Astrocyte (in vitro differentiated cells and primary cell): ENCODE data around the gene DNAJB6. TPM values are rescaled to one million over a fixed set of nuclear protein-coding genes. Genes with fewer than 3 reads are reported as not detected.

Experiments used
- DNase-seq: peaks from one replicate; pipeline ENCODE4 v3.0.0-alpha.2; 2010; ENCODE audit warnings: low read depth
- FAIRE-seq: peaks from 2 replicates; lab custom pipeline; 2011; peaks lifted over from hg19 to GRCh38; lab: Jason Lieb, UNC
- H2AFZ ChIP-seq: 2 replicates; pipeline ENCODE4 v1.6.0; 2012; ENCODE audit warnings: low read depth, low read length, inconsistent platforms
- H3K27ac ChIP-seq: 2 replicates; pipeline ENCODE4 v1.5.1; 2011; ENCODE audit warnings: low read depth, low read length, inconsistent platforms
- H3K27me3 ChIP-seq: 2 replicates; pipeline ENCODE4 v1.6.0; 2011; ENCODE audit warnings: low read length, inconsistent platforms; ENCODE audit not compliant: insufficient read depth
- H3K36me3 ChIP-seq: 2 replicates; pipeline ENCODE4 v1.5.1; 2011; ENCODE audit warnings: low read length, inconsistent platforms; ENCODE audit not compliant: insufficient read depth
- H3K4me1 ChIP-seq: 2 replicates; pipeline ENCODE4 v1.5.1; 2011; ENCODE audit warnings: low read length, inconsistent platforms; ENCODE audit not compliant: insufficient read depth
- H3K4me2 ChIP-seq: 2 replicates; pipeline ENCODE4 v1.6.0; 2012; ENCODE audit warnings: low read length, inconsistent platforms
- H3K4me3 ChIP-seq: 2 replicates; pipeline ENCODE4 v1.5.1; 2011; ENCODE audit warnings: low read depth, mild to moderate bottlenecking, low read length, inconsistent platforms; ENCODE audit not compliant: insufficient read depth
- H3K79me2 ChIP-seq: 2 replicates; pipeline ENCODE4 v1.6.0; 2012; ENCODE audit warnings: mild to moderate bottlenecking, low read length, inconsistent platforms; ENCODE audit not compliant: insufficient read depth
- H3K9ac ChIP-seq: 2 replicates; pipeline ENCODE4 v1.6.0; 2012; ENCODE audit warnings: mild to moderate bottlenecking, low read length, inconsistent platforms
- H3K9me3 ChIP-seq: 2 replicates; pipeline ENCODE4 v1.5.1; 2012; ENCODE audit warnings: low read depth, mild to moderate bottlenecking, low read length, inconsistent platforms; ENCODE audit not compliant: insufficient read depth
- H4K20me1 ChIP-seq: 2 replicates; pipeline ENCODE4 v1.6.0; 2012; ENCODE audit warnings: low read length, inconsistent platforms; ENCODE audit not compliant: insufficient read depth
- H3K27ac Mint-ChIP-seq: one replicate; pipeline ENCODE4 v1.8.0; 2021; ENCODE audit warnings: mild to moderate bottlenecking, mixed read lengths; ENCODE audit not compliant: unreplicated experiment
- H3K27me3 Mint-ChIP-seq: one replicate; pipeline ENCODE4 v1.8.0; 2021; ENCODE audit warnings: low read depth, mixed read lengths; ENCODE audit not compliant: unreplicated experiment
- H3K36me3 Mint-ChIP-seq: one replicate; pipeline ENCODE4 v1.8.0; 2021; ENCODE audit warnings: low read depth, mixed read lengths; ENCODE audit not compliant: unreplicated experiment
- H3K4me1 Mint-ChIP-seq: one replicate; pipeline ENCODE4 v1.8.0; 2021; ENCODE audit warnings: low read depth, mixed read lengths; ENCODE audit not compliant: unreplicated experiment
- H3K4me3 Mint-ChIP-seq: one replicate; pipeline ENCODE4 v1.8.0; 2021; ENCODE audit warnings: mild to moderate bottlenecking, moderate library complexity, mixed read lengths; ENCODE audit not compliant: unreplicated experiment
- H3K9me3 Mint-ChIP-seq: one replicate; pipeline ENCODE4 v1.8.0; 2021; ENCODE audit warnings: mild to moderate bottlenecking, mixed read lengths; ENCODE audit not compliant: unreplicated experiment
- EZH2 ChIP-seq: IDR thresholded peaks from 2 replicates; pipeline ENCODE4 v1.6.1; 2012; ENCODE audit warnings: mild to moderate bottlenecking, low read length, inconsistent platforms; ENCODE audit not compliant: insufficient read depth
- total RNA-seq: library from RNA; stranded (reverse); gene quantifications from 2 replicates; pipeline ENCODE4 v1.2.1, GENCODE V29; 2021
- TF ChIP-seq, protein P1 (sequence below): IDR thresholded peaks from 2 replicates; pipeline ENCODE4 v1.5.1; 2011; ENCODE audit warnings: low read depth, mild to moderate bottlenecking, inconsistent platforms, low read length, moderate library complexity; ENCODE audit not compliant: insufficient read depth

Gene DNAJB6
- total RNA-seq, 1 donor from 2014 or later = 179 TPM

DNA sequence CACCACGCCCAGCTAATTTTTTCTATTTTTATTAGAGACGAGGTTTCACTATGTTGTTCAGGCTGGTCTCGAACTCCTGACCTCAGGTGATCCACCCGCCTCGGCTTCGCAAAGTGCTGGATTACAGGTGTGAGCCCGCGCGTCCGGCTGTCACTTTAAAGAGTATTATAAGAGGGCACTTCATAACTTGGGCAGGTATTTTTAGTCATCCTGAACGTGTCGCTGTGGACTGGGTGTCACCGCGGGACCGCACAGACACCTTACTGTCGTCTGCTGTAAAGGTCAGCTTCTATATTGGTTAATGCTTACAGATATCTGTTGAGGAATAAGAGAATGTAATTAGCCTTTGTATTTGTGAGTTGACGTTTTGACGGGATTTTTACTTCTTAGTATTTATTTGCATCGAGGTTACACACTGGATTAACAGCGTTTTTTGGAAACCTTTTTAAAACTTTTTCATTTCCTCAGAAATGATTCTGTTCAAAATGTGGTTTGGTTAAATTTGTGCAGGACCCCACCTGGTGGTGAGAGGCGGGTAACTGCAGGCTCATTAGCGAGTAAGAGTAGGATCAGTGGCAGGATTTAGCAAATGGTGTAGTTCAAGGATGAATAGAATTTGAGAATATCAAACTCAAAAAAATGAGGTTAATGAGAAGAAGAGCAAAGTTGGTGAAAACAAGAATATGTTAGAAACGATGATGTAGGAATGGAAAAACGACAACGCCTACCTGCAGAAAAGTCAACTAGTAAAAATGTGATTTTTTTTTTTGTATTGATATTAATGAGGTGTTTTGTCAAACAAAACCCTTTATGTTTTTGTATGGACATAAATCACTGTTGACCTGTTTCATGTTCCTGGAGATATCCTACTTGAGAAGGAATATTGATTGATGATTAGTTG lies 3.2 kb downstream of the DNAJB6 start:
- Histone ChIP-seq H3K4me2 (peak overlapping the region; percentile 85), H3K4me3 (peak overlapping the region; percentile 32), H3K27me3 (no peaks in the 10 kb centered on the region), H3K9ac (no peak overlapping the region), H4K20me1 (peaks cover 75% of the 10 kb centered on the region), H3K27ac (no peak overlapping the region), H3K79me2 (peaks cover 84% of the 10 kb centered on the region), H3K9me3 (no peaks in the 10 kb centered on the region), H2AFZ (no peak overlapping the region), H3K4me1 (peaks cover 10% of the 10 kb centered on the region), H3K36me3 (no peaks in the 10 kb centered on the region)
- no peak for FAIRE-seq
- peak; percentile 44 for DNase-seq
- no peaks in the 10 kb centered on the region for H3K9me3 Mint-ChIP-seq
- no peaks in the 10 kb centered on the region for H3K27me3 Mint-ChIP-seq
- H3K4me1 Mint-ChIP-seq = peaks cover 16% of the 10 kb centered on the region
- H3K36me3 Mint-ChIP-seq = no peaks in the 10 kb centered on the region
- peak overlapping the region; percentile 72 for H3K4me3 Mint-ChIP-seq
- peak overlapping the region; percentile 64 for H3K27ac Mint-ChIP-seq
- TF ChIP-seq EZH2 = no peak
- TF ChIP-seq, protein P1, sequence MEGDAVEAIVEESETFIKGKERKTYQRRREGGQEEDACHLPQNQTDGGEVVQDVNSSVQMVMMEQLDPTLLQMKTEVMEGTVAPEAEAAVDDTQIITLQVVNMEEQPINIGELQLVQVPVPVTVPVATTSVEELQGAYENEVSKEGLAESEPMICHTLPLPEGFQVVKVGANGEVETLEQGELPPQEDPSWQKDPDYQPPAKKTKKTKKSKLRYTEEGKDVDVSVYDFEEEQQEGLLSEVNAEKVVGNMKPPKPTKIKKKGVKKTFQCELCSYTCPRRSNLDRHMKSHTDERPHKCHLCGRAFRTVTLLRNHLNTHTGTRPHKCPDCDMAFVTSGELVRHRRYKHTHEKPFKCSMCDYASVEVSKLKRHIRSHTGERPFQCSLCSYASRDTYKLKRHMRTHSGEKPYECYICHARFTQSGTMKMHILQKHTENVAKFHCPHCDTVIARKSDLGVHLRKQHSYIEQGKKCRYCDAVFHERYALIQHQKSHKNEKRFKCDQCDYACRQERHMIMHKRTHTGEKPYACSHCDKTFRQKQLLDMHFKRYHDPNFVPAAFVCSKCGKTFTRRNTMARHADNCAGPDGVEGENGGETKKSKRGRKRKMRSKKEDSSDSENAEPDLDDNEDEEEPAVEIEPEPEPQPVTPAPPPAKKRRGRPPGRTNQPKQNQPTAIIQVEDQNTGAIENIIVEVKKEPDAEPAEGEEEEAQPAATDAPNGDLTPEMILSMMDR = peak; percentile 99

DNA sequence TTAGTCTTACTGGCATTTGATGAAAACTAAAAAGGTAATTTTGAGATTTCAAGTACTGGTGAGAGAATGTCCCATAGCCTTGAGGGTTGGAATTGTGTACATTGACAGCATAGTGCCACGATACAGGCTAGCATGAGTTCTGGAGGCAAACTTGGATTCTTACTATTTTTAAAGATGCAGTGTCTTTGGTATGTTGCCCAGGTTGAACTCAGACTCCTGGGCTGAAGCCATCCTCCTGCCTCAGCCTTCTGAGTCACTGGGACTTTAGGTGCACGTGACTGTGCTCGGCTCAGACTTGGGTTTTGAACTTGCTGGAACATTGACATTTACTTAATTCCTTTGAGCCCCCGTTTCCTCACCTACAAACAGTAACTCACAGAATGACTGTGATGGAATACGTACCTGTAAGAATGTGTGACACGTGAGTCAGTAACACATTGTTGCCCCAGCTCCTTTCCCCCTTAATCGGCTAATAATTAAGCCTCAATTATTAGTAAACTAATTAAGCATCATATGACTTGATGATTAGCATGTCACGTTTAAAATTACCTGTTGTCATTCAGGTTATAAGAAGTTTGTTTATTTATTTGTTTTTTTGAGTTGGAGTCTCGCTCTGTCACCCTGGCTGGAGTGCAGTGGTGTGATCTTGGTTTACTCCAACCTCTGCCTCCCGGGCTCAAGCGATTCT lies 10.6 kb downstream of the DNAJB6 start:
- Mint-ChIP-seq H3K4me3 (peak overlapping the region; percentile 50), H3K36me3 (peaks cover 4% of the 10 kb centered on the region), H3K27me3 (no peaks in the 10 kb centered on the region), H3K4me1 (peaks cover 32% of the 10 kb centered on the region), H3K9me3 (no peaks in the 10 kb centered on the region), H3K27ac (peak overlapping the region; percentile 90)
- FAIRE-seq (peak; percentile 37), DNase-seq (peak; percentile 86)
- H3K27ac ChIP-seq = peak overlapping the region; percentile 27
- no peaks in the 10 kb centered on the region for H3K36me3 ChIP-seq
- peaks cover 97% of the 10 kb centered on the region for H4K20me1 ChIP-seq
- peaks cover 9% of the 10 kb centered on the region for H3K4me1 ChIP-seq
- peaks cover 100% of the 10 kb centered on the region for H3K79me2 ChIP-seq
- H3K4me3 ChIP-seq = no peak overlapping the region
- no peak overlapping the region for H2AFZ ChIP-seq
- no peaks in the 10 kb centered on the region for H3K9me3 ChIP-seq
- H3K4me2 ChIP-seq = peak overlapping the region; percentile 35
- H3K27me3 ChIP-seq = no peaks in the 10 kb centered on the region
- no peak for TF ChIP-seq EZH2
- TF ChIP-seq, protein P1 = no peak
- no peak overlapping the region for H3K9ac ChIP-seq
